Ascending aorta (tissue), 2 donors: ENCODE data around the gene PSORS1C1. TPM values are rescaled to one million over a fixed set of nuclear protein-coding genes. Genes with fewer than 3 reads are reported as not detected.
A peak's percentile ranks its signal among the peaks of the same experiment; 100 is the strongest.
"Not testable (repeated sequence)": the region's sequence is repeated elsewhere in the genome, so short reads cannot be mapped to it uniquely, and the experiment has no call there.

Source experiments
- DNase-seq, 2 donors: peaks; one replicate each; pipeline ENCODE4 v3.0.0-alpha.2; 2019; ENCODE audit warnings: low spot score in 2 of 2
- H3K27ac ChIP-seq, 2 donors: fragments of 200-600 bp; sonication (generic); one replicate each; pipeline ENCODE4 v1.5.1; 2016 to 2017; ENCODE audit warnings: mild to moderate bottlenecking in 1 of 2
- H3K27me3 ChIP-seq: fragments of 200-600 bp; sonication (generic); one replicate; pipeline ENCODE4 v1.5.1; 2017
- H3K36me3 ChIP-seq, 2 donors: fragments of 200-600 bp; sonication (generic); one replicate each; pipeline ENCODE4 v1.5.1; 2016
- H3K4me1 ChIP-seq, 2 donors: fragments of 200-600 bp; sonication (generic); one replicate each; pipeline ENCODE4 v1.5.1; 2016 to 2017; ENCODE audit warnings: mild to moderate bottlenecking in 1 of 2
- H3K4me3 ChIP-seq, 2 donors: fragments of 200-600 bp; sonication (generic); one replicate each; pipeline ENCODE4 v1.5.1; 2016 to 2017; ENCODE audit warnings: mild to moderate bottlenecking in 1 of 2
- H3K9me3 ChIP-seq, 2 donors: fragments of 200-600 bp; sonication (generic); one replicate each; pipeline ENCODE4 v1.5.1; 2016
- CTCF ChIP-seq, 3 experiments: fragments of 200-600 bp in 2 of 3; fragments of 450-650 bp in 1 of 3; sonication (generic) in 2 of 3; IDR thresholded peaks; one replicate each; pipeline ENCODE4 v1.5.1; 2016 to 2019; ENCODE audit warnings: antibody characterized with exemption in 3 of 3, mild to moderate bottlenecking in 1 of 3, moderate library complexity in 1 of 3
- intact Hi-C: fragments of 100-400 bp; cut with DNase I; formaldehyde crosslinking; loops from one replicate; pipeline ENCODE4 v1.15.1; 2023
- total RNA-seq: library from RNA; depleted of rRNA; stranded (reverse); fragments of >200 nt; gene quantifications from one replicate; pipeline ENCODE4 v1.1.0, GENCODE V29; 2016

Gene PSORS1C1
- total RNA-seq, 1 donor from 2014 or later: not detected

GRCh38 chr6:31178143-31179041 is 63.8 kb downstream of the PSORS1C1 start:
- Histone ChIP-seq H3K27ac (no peak overlapping the region), H3K36me3 (no peaks in the 10 kb centered on the region), H3K27me3 (no peaks in the 10 kb centered on the region), H3K9me3 (no peaks in the 10 kb centered on the region), H3K4me1 (no peaks in the 10 kb centered on the region), H3K4me3 (no peak overlapping the region)
- intact Hi-C loops: no loop called here
- TF ChIP-seq CTCF (IDR thresholded peaks at IDR 0.05): no peak
- DNase-seq: no peak

- no peaks in the 10 kb centered on the region for H3K27me3 ChIP-seq
- intact Hi-C loops: no loop called here
- TF ChIP-seq CTCF (IDR thresholded peaks at IDR 0.05): no peak
- no peaks in the 10 kb centered on the region for H3K36me3 ChIP-seq
- no peak for DNase-seq
- no peaks in the 10 kb centered on the region for H3K9me3 ChIP-seq
- H3K4me1 ChIP-seq: no peaks in the 10 kb centered on the region
- no peak overlapping the region for H3K27ac ChIP-seq
- H3K4me3 ChIP-seq: no peak overlapping the region
Measured at GRCh38 chr6:31179042-31179386, 64.4 kb downstream of the PSORS1C1 start.

- Histone ChIP-seq H3K27me3 (no peaks in the 10 kb centered on the region), H3K4me3 (peak overlapping the region in 1 of 2 donors; percentile 50), H3K9me3 (no peaks in the 10 kb centered on the region), H3K27ac (no peak overlapping the region), H3K36me3 (no peaks in the 10 kb centered on the region), H3K4me1 (no peaks in the 10 kb centered on the region)
- intact Hi-C loops: no loop called here
- TF ChIP-seq CTCF (IDR thresholded peaks at IDR 0.05): no peak
- DNase-seq: no peak
Measured at GRCh38 chr6:31179896-31180295, 65.3 kb downstream of the PSORS1C1 start.

- intact Hi-C loops: no loop called here
- H3K4me1 ChIP-seq: no peaks in the 10 kb centered on the region
- H3K36me3 ChIP-seq: no peaks in the 10 kb centered on the region
- no peaks in the 10 kb centered on the region for H3K27me3 ChIP-seq
- no peaks in the 10 kb centered on the region for H3K9me3 ChIP-seq
- DNase-seq: peak in 1 of 2 donors; percentile 71
- TF ChIP-seq CTCF (IDR thresholded peaks at IDR 0.05): no peak
- peak overlapping the region in 1 of 2 donors; percentile 19 for H3K27ac ChIP-seq
- peak overlapping the region in 1 of 2 donors; percentile 50 for H3K4me3 ChIP-seq
Measured at GRCh38 chr6:31180500-31180899, 65.9 kb downstream of the PSORS1C1 start.

GRCh38 chr6:31183287-31183686 is 68.7 kb downstream of the PSORS1C1 start:
- H3K36me3 ChIP-seq, H3K27me3 ChIP-seq, H3K27ac ChIP-seq, intact Hi-C loops, DNase-seq, H3K4me1 ChIP-seq, H3K9me3 ChIP-seq, H3K4me3 ChIP-seq: not testable (repeated sequence)

GRCh38 chr6:31183859-31184258 is 69.3 kb downstream of the PSORS1C1 start:
- intact Hi-C loops, H3K36me3 ChIP-seq, DNase-seq, H3K9me3 ChIP-seq, H3K4me1 ChIP-seq, H3K27me3 ChIP-seq, H3K27ac ChIP-seq, H3K4me3 ChIP-seq: not testable (repeated sequence)

- intact Hi-C loops, H3K36me3 ChIP-seq, H3K4me1 ChIP-seq, H3K9me3 ChIP-seq, DNase-seq, H3K27me3 ChIP-seq: not testable (repeated sequence)
- H3K4me3 ChIP-seq: peak overlapping the region in 1 of 2 donors; percentile 33
- peak overlapping the region; percentile 67 to 69 for H3K27ac ChIP-seq
Measured at GRCh38 chr6:31185695-31186051, 71.1 kb downstream of the PSORS1C1 start.
